K562 (cell line): Measurements from ENCODE around the gene VANGL1. TPM values are rescaled to one million over a fixed set of nuclear protein-coding genes. Genes with fewer than 3 reads are reported as not detected.
A peak's percentile ranks its signal among the peaks of the same experiment; 100 is the strongest.

ENCODE experiments used
- ATAC-seq: fragments of 200-7000 bp; cut with Tn5 transposase; 3 replicates; pipeline ENCODE4 v1.9.1; 2020; ENCODE audit warnings: moderate library complexity
- BruUV-seq: library from RNA; stranded (reverse); fragments of 400-500 nt; replicated peaks from 2 replicates; lab custom pipeline; 2021; lab: Mats Ljungman, UMichigan
- CTCF ChIA-PET: fragments of 300-600 bp; formaldehyde crosslinking; extraction: SDS; loops from one replicate; lab custom pipeline; 2021; ENCODE audit warnings: low intra/inter-chr PET ratio; lab: Yijun Ruan, JAX
- POLR2A ChIA-PET: fragments of 300-600, 350-650 bp; sonication (Branson Sonifier 250); formaldehyde crosslinking; extraction: SDS; loops from one replicate; lab custom pipeline; 2021; ENCODE audit warnings: antibody characterized with exemption, inconsistent platforms; lab: Yijun Ruan, JAX
- DNase-seq, 4 experiments: peaks; one replicate each; pipeline versions ENCODE4 v3.0.0 to v3.0.0-alpha.2; 2011 to 2018; ENCODE audit warnings: low spot score in 3 of 4, mixed read lengths in 3 of 4; ENCODE audit errors: extremely low read depth in 1 of 4
- FAIRE-seq: peaks from 2 replicates; lab custom pipeline; 2011; peaks lifted over from hg19 to GRCh38; lab: Jason Lieb, UNC
- H2AFZ ChIP-seq: 2 replicates; pipeline ENCODE4 v1.6.0; 2011; ENCODE audit warnings: low read depth, low read length, control low read depth, inconsistent platforms
- H3K27ac ChIP-seq: fragments of 200-600 bp; 3 replicates; pipeline ENCODE4 v1.8.0; 2011; ENCODE audit warnings: low read depth, mild to moderate bottlenecking, control low read depth, inconsistent platforms, low read length, moderate library complexity, mixed read lengths; ENCODE audit errors: extremely low read depth
- H3K27me3 ChIP-seq, 2 experiments: fragments of 300-600 bp in 1 of 2; 2 replicates in 1 of 2; 3 replicates in 1 of 2; pipeline versions ENCODE4 v1.6.0 to v1.8.0; 2011; ENCODE audit warnings: inconsistent platforms in 2 of 2, low read length in 2 of 2, mild to moderate bottlenecking in 1 of 2, mixed read lengths in 1 of 2, moderate library complexity in 1 of 2; ENCODE audit not compliant: control insufficient read depth in 2 of 2, insufficient read depth in 2 of 2
- H3K36me3 ChIP-seq: fragments of 300-600 bp; 3 replicates; pipeline ENCODE4 v1.8.0; 2011; ENCODE audit warnings: mild to moderate bottlenecking, low read length, inconsistent platforms; ENCODE audit not compliant: control insufficient read depth, insufficient read depth
- H3K4me1 ChIP-seq, 2 experiments: fragments of 200-600 bp in 1 of 2; replicated peaks in 1 of 2; 2 replicates in 1 of 2; 3 replicates in 1 of 2; pipeline versions ENCODE4 v1.5.1 to v1.8.0; 2011; ENCODE audit warnings: inconsistent platforms in 2 of 2, low read length in 2 of 2, mild to moderate bottlenecking in 1 of 2, mixed read lengths in 1 of 2, moderate library complexity in 1 of 2; ENCODE audit not compliant: control insufficient read depth in 2 of 2, insufficient read depth in 2 of 2
- H3K4me2 ChIP-seq: 2 replicates; pipeline ENCODE4 v1.6.1; 2011; ENCODE audit warnings: low read length, control low read depth, inconsistent platforms, mixed read lengths; ENCODE audit not compliant: insufficient read depth
- H3K4me3 ChIP-seq: fragments of 200-600 bp; sonication (generic), shearing (Covaris generic); 2 replicates; pipeline ENCODE4 v1.5.1; 2016; ENCODE audit warnings: control low read depth, inconsistent platforms
- H3K79me2 ChIP-seq: fragments of 200-600 bp; 3 replicates; pipeline ENCODE4 v1.8.0; 2011; ENCODE audit warnings: low read length, inconsistent platforms; ENCODE audit not compliant: control insufficient read depth, insufficient read depth
- H3K9ac ChIP-seq, 2 experiments: 2 replicates each; pipeline versions ENCODE4 v1.6.0 to v1.6.1; 2011; ENCODE audit warnings: low read depth in 2 of 2, low read length in 2 of 2, control low read depth in 1 of 2, inconsistent platforms in 1 of 2, mild to moderate bottlenecking in 1 of 2, mixed read lengths in 1 of 2; ENCODE audit not compliant: insufficient read depth in 1 of 2
- H3K9me1 ChIP-seq: one replicate; pipeline ENCODE4 v1.6.0; 2011; ENCODE audit warnings: inconsistent platforms, mild to moderate bottlenecking, low read length, moderate library complexity; ENCODE audit not compliant: control insufficient read depth, insufficient read depth
- H3K9me3 ChIP-seq: replicated peaks from 2 replicates; pipeline ENCODE4 v1.5.1; 2011; ENCODE audit warnings: low read depth, low read length, inconsistent platforms; ENCODE audit not compliant: control insufficient read depth, insufficient read depth
- H4K20me1 ChIP-seq: replicated peaks from 2 replicates; pipeline ENCODE4 v1.6.1; 2011; ENCODE audit warnings: low read length, inconsistent platforms, mixed read lengths; ENCODE audit not compliant: control insufficient read depth, insufficient read depth
- ARID1B ChIP-seq: fragments of 450-650 bp; IDR thresholded peaks from 2 replicates; pipeline ENCODE4 v1.6.1; 2016; ENCODE audit warnings: antibody characterized with exemption, mild to moderate bottlenecking, inconsistent platforms
- BCOR ChIP-seq: fragments of 450-650 bp; IDR thresholded peaks from 2 replicates; pipeline ENCODE4 v1.6.1; 2016
- DMBX1 ChIP-seq: fragments of 250-450 bp; sonication (Bioruptor Pico); IDR thresholded peaks from 2 replicates; pipeline ENCODE4 v1.8.0; 2022; ENCODE audit warnings: inconsistent platforms, mild to moderate bottlenecking, moderate library complexity, borderline replicate concordance
- HNRNPK ChIP-seq: fragments of 200-400 bp; formaldehyde crosslinking; IDR thresholded peaks from one replicate; pipeline ENCODE4 v1.6.1; 2018; ENCODE audit warnings: mild to moderate bottlenecking, low read depth, low read length; ENCODE audit not compliant: poor library complexity, severe bottlenecking
- MIER1 ChIP-seq: fragments of 450-650 bp; IDR thresholded peaks from 2 replicates; pipeline ENCODE4 v1.6.1; 2016; ENCODE audit warnings: antibody characterized with exemption, mild to moderate bottlenecking, low read depth
- MTA3 ChIP-seq: fragments of 450-650 bp; formaldehyde crosslinking; IDR thresholded peaks from 2 replicates; pipeline ENCODE4 v1.6.1; 2017; ENCODE audit warnings: mild to moderate bottlenecking, borderline replicate concordance
- NR4A1 ChIP-seq, 2 experiments: fragments of 250-450 bp in 1 of 2; fragments of 450-650 bp in 1 of 2; sonication (Bioruptor Pico) in 1 of 2; IDR thresholded peaks; 2 replicates each; pipeline versions ENCODE4 v1.4.0 to v1.6.1; 2016 to 2020; ENCODE audit warnings: mild to moderate bottlenecking in 2 of 2, missing compliant biosample characterization in 1 of 2, missing genetic modification characterization in 1 of 2, moderate library complexity in 1 of 2
- SAFB2 ChIP-seq: fragments of 200-400 bp; formaldehyde crosslinking; IDR thresholded peaks from 2 replicates; pipeline ENCODE4 v1.6.1; 2018; ENCODE audit warnings: borderline replicate concordance, low read length, low read depth, moderate library complexity; ENCODE audit not compliant: severe bottlenecking
- SMAD3 ChIP-seq: fragments of 450-650 bp; formaldehyde crosslinking; conservative IDR thresholded peaks from 2 replicates; pipeline ENCODE4 v1.4.0; 2020; ENCODE audit warnings: mild to moderate bottlenecking
- TBL1XR1 ChIP-seq, 2 experiments: IDR thresholded peaks; 2 replicates each; pipeline ENCODE4 v1.6.1; 2012; ENCODE audit warnings: improper control_type of control experiment in 2 of 2, low read length in 2 of 2, mild to moderate bottlenecking in 1 of 2
- TCF3 ChIP-seq: sonication (generic); formaldehyde crosslinking; IDR thresholded peaks from 2 replicates; pipeline ENCODE4 v1.4.0; 2020; ENCODE audit warnings: mild to moderate bottlenecking, missing genetic modification reagents
- TGIF2 ChIP-seq: sonication (generic); formaldehyde crosslinking; IDR thresholded peaks from 2 replicates; pipeline ENCODE4 v1.8.1; 2022; ENCODE audit warnings: mild to moderate bottlenecking, missing genetic modification reagents, moderate library complexity
- TRIM24 ChIP-seq, 2 experiments: fragments of 450-650 bp; IDR thresholded peaks; 2 replicates each; pipeline ENCODE4 v1.6.1; 2016
- YY1 ChIP-seq, 3 experiments: IDR thresholded peaks; 2 replicates each; pipeline ENCODE4 v1.6.1; 2011; ENCODE audit warnings: low read length in 2 of 3, mild to moderate bottlenecking in 2 of 3, moderate library complexity in 2 of 3, borderline replicate concordance in 1 of 3, control low read depth in 1 of 3, low read depth in 1 of 3; ENCODE audit not compliant: insufficient read depth in 3 of 3, insufficient replicate concordance in 2 of 3, control insufficient read depth in 1 of 3, insufficient read length in 1 of 3; ENCODE audit errors: extremely low read depth in 1 of 3
- ZNF408 ChIP-seq: fragments of 250-450 bp; sonication (Bioruptor Pico); IDR thresholded peaks from 2 replicates; pipeline ENCODE4 v1.4.0; 2020; ENCODE audit warnings: low read depth, mild to moderate bottlenecking, moderate library complexity
- WGBS: fragments of 100-300 bp; shearing (Covaris generic); methylation state at CpG from one replicate; pipeline ENCODE4 v1.1.6; 2016; ENCODE audit warnings: low coverage, mixed read lengths; ENCODE audit not compliant: insufficient coverage; ENCODE audit errors: missing lambda C conversion rate; 5-methylcytosine and 5-hydroxymethylcytosine counted together
- in situ Hi-C: fragments of 300-500 bp; cut with MboI; formaldehyde crosslinking; loops from 4 replicates; pipeline ENCODE4 v1.15.0; 2018; ENCODE audit warnings: inconsistent platforms, mixed read lengths
- intact Hi-C: fragments of 100-400 bp; cut with micrococcal nuclease; formaldehyde crosslinking; loops from 2 replicates; pipeline ENCODE4 v1.14.2; 2022
- polyA plus RNA-seq, 8 experiments: library from polyadenylated mRNA; depleted of rRNA in 4 of 8; stranded (reverse) in 5 of 8; unstranded in 3 of 8; fragments of >200 nt; fragmentation: Nextera tagmentation in 2 of 8; fragmentation: Illumina TruSeq in 1 of 8; extraction: Ambion mirVana in 2 of 8; extraction: Trizol in 1 of 8; gene quantifications; 2 replicates each; pipeline versions ENCODE4 v1.2.1 to v1.2.3, GENCODE V29; 2011 to 2014; ENCODE audit warnings: inconsistent platforms in 1 of 8, missing spikeins in 1 of 8
- total RNA-seq, 7 experiments: library from RNA; depleted of rRNA in 6 of 7; stranded (reverse); fragments of >200 nt in 6 of 7; fragmentation: Illumina TruSeq in 2 of 7; extraction: Trizol in 2 of 7; gene quantifications; 2 replicates each; pipeline versions ENCODE4 v1.2.1 to v1.2.3, GENCODE V29; 2011 to 2021; ENCODE audit warnings: low replicate concordance in 1 of 7
- TF ChIP-seq, protein P1 (sequence below), 2 experiments: IDR thresholded peaks; 2 replicates each; pipeline ENCODE4 v1.6.1; 2011; ENCODE audit warnings: borderline replicate concordance in 1 of 2, control low read depth in 1 of 2, low read depth in 1 of 2, low read length in 1 of 2, mild to moderate bottlenecking in 1 of 2, mixed read lengths in 1 of 2, moderate library complexity in 1 of 2; ENCODE audit not compliant: insufficient read depth in 1 of 2, insufficient read length in 1 of 2, poor library complexity in 1 of 2, severe bottlenecking in 1 of 2; ENCODE audit errors: extremely low read depth in 1 of 2
- TF ChIP-seq, protein P2 (sequence below), 2 experiments: fragments of 450-650 bp in 1 of 2; sonication (generic) in 1 of 2; formaldehyde crosslinking in 1 of 2; IDR thresholded peaks in 1 of 2; conservative IDR thresholded peaks in 1 of 2; 2 replicates each; pipeline versions ENCODE4 v1.6.1 to v1.8.1; 2016 to 2023; ENCODE audit warnings: mild to moderate bottlenecking in 2 of 2, moderate library complexity in 2 of 2, inconsistent platforms in 1 of 2, missing genetic modification reagents in 1 of 2

The VANGL1 gene
- total and polyA plus RNA-seq, 9 of the 15 experiments (the other 6 are each of a cell fraction or from before 2014, with no cell fraction given), result 0.90 to 12.8 (median 9.6) TPM

DNA sequence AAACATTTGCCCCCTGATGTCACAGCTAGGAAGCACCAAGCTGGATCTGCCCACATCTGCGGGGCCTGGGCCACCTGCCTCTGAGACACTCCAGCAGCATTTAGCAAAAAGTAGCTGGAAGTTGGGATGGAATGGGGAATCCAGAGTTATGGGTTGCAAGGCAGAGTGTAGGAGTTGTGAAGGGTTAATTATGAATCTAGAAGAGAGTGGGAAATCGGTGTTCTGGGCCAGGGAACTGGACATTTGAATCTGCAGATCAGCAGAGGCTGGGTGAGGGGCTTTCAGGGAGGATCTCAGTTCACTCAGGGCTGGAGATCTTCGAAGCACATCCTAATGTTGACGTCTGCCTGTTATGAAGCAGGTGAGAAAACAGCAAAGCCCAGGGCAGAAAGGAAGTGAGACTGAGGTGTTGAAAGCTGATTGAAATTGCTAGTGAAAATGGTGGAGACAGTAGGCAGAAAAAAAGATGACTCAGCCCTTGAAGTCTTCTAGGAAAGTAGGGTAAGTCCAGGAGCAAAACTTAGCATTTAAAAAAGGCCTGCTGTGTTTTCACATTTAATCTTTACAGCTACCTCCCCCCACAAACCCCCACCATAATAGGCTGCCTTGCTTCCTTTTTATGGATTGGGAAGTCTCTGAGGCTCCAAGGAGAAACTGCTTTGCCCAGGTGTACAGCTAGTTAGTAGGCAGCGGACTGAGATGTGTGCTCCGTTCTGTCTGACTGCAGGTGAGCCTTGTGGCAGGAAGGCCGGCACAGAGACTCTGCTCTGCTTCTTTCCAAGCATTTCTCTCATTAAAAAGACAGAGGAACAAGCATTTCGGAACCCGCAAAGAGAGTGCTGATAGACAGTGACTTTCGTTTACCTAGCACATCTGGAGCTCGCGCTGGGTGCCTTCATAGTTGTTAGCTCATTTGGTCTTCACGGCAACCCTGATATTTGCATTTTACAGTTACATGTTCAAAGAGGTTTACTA is 7.2 kb downstream of the VANGL1 start:
- Histone ChIP-seq H3K9me1 (peaks cover 3% of the 10 kb centered on the region), H3K9me3 (no peaks in the 10 kb centered on the region), H3K36me3 (peaks cover 40% of the 10 kb centered on the region), H3K4me1 (peaks cover 27 to 65% of the 10 kb centered on the region in 2 experiments), H3K27ac (peak overlapping the region; percentile 80), H4K20me1 (no peaks in the 10 kb centered on the region; the same call in 1 of the 2 replicates), H3K4me2 (peak overlapping the region; percentile 69), H3K9ac (peak overlapping the region; percentile 44 to 53; a peak in 3 of 4 replicates), H3K4me3 (no peak overlapping the region), H2AFZ (peak overlapping the region; percentile 67), H3K27me3 (no peaks in the 10 kb centered on the region), H3K79me2 (peaks cover 88% of the 10 kb centered on the region)
- BruUV-seq, result no TSS peak
- in situ Hi-C loops (no loop called here), intact Hi-C loops (no loop called here)
- FAIRE-seq, result no peak
- peak; percentile 40 for ATAC-seq
- peak; percentile 39 to 65 (median 52) for DNase-seq
- ChIA-PET POLR2A (interaction anchor here (0.6 to 2.6 kb wide), 8 partner anchors 11 to 1523 kb away, joined by 3 to 17 read pairs (median 3); no protein-coding TSS in a partner anchor), CTCF (interaction anchor here (0.5 kb wide), 1 partner anchor 44 kb away, joined by 3 read pairs; no protein-coding TSS in a partner anchor)
- 21% methylated on average over 13 of the region's 13 CpGs for WGBS
- TF ChIP-seq MTA3 (no peak), TGIF2 (CRISPR knock-in tag) (no peak), DMBX1 (CRISPR knock-in tag) (peak; percentile 38), TBL1XR1 (IDR thresholded peaks at IDR 0.05; ENCODE audit: low read length in 2 of 2) (no peak), SAFB2 (no peak), BCOR (0 out of 2 replicates have a peak, but pooled peaks have one; percentile 35), SMAD3 (CRISPR knock-in tag) (no peak), YY1 (IDR thresholded peaks at IDR 0.05; ENCODE audit: borderline replicate concordance in 1 of 3, control insufficient read depth in 1 of 3, extremely low read depth in 1 of 3, insufficient read depth in 3 of 3, insufficient read length in 1 of 3, insufficient replicate concordance in 2 of 3, low read depth in 1 of 3, low read length in 2 of 3) (peak in 1 of 3 experiments; percentile 69), HNRNPK (no peak), NR4A1 (CRISPR knock-in tag; IDR thresholded peaks at IDR 0.05) (no peak), NR4A1 (tag; IDR thresholded peaks at IDR 0.05) (0 out of 2 replicates have a peak, but pooled peaks have one; percentile 37), TRIM24 (IDR thresholded peaks at IDR 0.05) (no peak), MIER1 (no peak), TCF3 (CRISPR knock-in tag) (no peak), ZNF408 (no peak), ARID1B (peak; percentile 65; the same call in 1 of the 2 replicates)
- TF ChIP-seq, protein P1, sequence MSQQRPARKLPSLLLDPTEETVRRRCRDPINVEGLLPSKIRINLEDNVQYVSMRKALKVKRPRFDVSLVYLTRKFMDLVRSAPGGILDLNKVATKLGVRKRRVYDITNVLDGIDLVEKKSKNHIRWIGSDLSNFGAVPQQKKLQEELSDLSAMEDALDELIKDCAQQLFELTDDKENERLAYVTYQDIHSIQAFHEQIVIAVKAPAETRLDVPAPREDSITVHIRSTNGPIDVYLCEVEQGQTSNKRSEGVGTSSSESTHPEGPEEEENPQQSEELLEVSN (IDR thresholded peaks at IDR 0.05; ENCODE audit: borderline replicate concordance in 1 of 2, extremely low read depth in 1 of 2, insufficient read depth in 1 of 2, insufficient read length in 1 of 2, low read depth in 1 of 2, low read length in 1 of 2, poor library complexity in 1 of 2, severe bottlenecking in 1 of 2), result peak in 1 of 2 experiments; percentile 11
- TF ChIP-seq, protein P2, sequence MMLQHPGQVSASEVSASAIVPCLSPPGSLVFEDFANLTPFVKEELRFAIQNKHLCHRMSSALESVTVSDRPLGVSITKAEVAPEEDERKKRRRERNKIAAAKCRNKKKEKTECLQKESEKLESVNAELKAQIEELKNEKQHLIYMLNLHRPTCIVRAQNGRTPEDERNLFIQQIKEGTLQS (IDR thresholded peaks at IDR 0.05), result peak; percentile 81
- TF ChIP-seq, protein P2 (CRISPR knock-in tag; conservative IDR thresholded peaks at IDR 0.05), result no peak
